Hypothalamus (tissue), 51 donors: ENCODE data around the gene YIPF3.
"Not testable (repeated sequence)": the region's sequence is repeated elsewhere in the genome, so short reads cannot be mapped to it uniquely, and the experiment has no call there.

Experiments
- DNase-seq, 51 donors: peaks; one replicate each; lab custom pipeline; 2025; lab: John Stamatoyannopoulos, UW

YIPF3 gene

DNA sequence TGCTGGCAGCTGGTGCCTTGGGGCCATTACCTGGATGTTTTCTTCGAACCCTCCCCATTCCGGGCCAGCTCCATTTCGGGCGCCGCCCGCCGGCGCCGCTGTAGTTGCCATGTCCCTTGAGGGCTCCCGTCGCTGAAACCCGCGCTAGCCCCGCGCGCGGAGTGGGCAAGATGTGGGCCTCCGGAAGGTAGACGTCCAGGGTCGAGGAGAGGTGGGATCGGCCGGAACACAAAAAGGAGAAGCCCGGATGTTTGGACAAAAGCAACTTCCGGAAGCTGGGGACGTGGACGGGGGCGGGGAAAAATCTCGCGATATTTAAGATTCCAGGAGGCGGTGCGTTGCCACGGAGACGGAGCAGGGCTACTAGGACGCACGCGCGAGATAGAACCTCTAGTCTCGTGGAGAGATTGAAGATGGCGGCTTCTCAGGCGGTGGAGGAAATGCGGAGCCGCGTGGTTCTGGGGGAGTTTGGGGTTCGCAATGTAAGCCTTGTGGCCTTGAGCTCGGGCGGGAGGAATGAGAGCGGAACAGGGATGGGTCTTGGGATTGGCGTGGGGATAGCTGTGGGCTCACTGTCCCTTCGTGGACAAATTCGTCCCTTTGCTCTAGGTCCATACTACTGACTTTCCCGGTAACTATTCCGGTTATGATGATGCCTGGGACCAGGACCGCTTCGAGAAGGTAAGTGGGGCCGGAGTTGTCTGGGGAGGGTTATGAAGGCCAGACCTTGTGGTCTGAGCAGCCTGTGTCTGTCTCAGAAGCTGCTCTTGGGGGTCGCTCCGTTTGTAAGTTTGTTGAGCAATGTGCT, at the start of gene YIPF3, which contains the start of gene POLR1C:
YIPF3 (minus strand) TSS at position 230 of the 808 bp plus-strand sequence; CDS start at position 111, 119 bp downstream.
POLR1C (plus strand) TSS at position 393 of the 808 bp plus-strand sequence; CDS start at position 414, 21 bp downstream.
- DNase-seq = peak; percentile 71 to 98 (median 94)

DNA sequence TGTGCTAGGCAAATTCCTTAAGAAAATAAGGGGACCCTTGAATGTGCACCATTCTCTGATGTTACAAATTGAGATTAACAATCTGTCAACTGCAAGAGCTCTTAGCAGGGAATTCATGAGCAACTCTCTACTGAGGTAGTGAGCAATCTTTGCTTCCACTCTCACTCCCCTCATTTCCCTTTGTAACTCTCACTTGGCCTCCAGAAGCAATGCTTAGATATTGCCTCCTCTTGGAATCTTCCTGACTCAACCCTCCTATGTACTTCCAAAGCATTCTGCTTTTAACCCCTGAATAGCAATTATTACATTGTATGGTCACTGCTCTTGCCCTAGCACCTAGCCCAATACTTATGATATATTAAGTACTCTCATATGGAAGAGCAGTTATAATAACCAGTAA, 42.6 kb upstream of the YIPF3 start:
- no peak for DNase-seq

DNA sequence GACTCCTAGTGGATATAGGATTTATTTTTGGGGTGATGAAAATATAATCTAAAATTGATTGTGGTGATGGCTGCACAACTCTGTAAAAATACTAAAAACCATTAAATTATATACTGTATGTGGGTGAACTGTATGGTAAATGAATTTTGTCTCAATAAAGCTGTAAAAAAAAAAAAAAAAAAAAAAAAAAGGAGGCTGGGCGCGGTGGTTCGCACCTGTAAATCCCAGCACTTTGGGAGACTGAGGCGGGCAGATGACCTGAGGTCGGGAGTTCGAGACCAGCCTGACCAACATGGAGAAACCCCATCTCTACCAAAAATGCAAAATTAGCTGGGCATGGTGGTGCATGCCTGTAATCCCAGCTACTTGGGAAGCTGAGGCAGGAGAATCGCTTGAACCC, 40.9 kb upstream of the YIPF3 start:
- DNase-seq = not testable (repeated sequence)

DNA sequence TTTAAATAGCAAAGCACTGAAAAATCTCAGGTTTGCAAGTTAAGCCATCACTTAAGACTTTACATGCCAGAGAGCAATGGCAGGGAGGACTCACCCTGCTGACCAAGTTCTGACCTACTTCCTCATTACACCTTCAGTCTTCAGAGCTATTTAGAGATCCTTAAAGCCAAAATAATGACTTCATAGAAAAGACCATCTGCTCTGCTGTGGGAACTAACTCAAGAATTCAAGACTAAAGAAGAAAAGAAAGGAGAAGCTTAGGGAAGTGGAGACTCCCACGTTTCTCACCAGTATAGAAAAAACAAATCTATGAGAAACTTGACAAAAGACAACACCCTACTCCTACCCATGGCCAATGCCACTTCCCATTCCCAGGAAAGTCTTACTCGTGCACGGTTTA, 30.5 kb upstream of the YIPF3 start:
- no peak for DNase-seq

DNA sequence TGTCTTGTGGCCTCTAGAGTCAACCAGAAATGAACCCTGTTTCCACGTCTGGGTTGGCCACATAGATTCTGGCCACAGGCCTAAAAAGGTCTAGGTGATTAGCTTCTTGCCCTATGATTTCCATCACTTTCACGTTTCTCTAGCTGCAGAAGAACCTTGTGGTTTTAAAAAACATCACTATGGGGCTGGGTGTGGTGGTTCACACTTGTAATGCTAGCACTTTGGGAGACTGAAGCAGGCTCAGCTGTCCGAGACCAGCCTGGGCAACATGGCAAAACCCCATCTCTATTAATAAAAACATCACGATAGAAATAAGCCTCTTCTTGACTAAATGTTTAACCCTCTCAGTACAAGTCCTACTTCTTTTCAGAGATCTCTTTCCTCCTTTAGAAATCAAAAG, 27.7 kb upstream of the YIPF3 start:
- DNase-seq = no peak

DNA sequence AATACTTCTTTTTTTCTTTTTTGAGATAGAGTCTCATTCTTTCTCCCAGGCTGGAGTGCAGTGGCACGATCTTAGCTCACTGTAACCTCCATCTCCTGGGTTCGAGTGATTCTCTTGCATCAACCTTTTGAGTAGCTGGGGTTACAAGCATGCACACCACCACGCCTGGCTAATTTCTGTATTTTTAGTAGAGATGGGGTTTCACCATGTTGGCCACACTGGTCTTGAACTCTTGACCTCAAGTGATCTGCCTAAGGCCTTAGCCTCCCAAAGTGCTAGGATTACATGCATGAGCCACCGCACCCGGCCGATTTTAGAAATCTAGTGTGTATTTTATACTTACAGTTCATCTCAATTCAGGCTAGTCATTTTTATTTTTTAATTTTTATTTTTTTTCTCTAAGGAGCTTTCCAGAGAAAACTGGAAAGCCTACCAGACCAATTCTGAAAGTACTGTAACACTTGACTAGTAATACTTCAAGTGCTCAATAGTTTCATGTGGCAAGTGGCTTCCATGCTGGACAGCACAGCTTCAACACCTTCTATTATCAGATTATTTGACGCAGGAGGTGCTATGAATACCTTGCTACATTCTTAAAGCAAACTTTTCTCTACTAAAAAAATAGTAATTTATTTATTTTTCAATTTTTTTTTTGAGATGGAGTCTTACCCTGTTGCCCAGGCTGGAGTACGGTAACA, 25.2 kb upstream of the YIPF3 start:
- no peak for DNase-seq

- DNase-seq = no peak
Measured at GRCh38 chr6:43540507-43540906, 23.8 kb upstream of the YIPF3 start.

GRCh38 chr6:43539409-43539808, 22.7 kb upstream of the YIPF3 start:
- DNase-seq = not testable (repeated sequence)

DNA sequence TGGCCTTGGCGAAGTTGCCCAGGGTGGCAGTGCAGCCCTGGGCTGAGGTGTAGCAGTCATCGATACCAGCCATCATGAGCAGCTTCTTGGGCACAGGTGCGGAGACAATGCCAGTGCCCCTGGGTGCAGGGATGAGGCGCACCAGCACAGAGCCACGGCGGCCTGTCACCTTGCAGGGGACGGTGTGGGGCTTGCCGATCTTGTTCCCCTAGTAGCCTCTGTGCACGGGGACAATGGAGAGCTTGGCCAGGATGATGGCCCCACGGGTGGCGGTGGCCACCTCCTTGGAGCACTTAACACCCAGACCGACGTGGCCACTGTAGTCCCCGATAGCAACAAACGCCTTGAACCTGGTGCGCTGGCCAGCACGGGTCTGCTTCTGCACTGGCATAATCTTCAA, 22.3 kb upstream of the YIPF3 start:
- not testable (repeated sequence) for DNase-seq

DNA sequence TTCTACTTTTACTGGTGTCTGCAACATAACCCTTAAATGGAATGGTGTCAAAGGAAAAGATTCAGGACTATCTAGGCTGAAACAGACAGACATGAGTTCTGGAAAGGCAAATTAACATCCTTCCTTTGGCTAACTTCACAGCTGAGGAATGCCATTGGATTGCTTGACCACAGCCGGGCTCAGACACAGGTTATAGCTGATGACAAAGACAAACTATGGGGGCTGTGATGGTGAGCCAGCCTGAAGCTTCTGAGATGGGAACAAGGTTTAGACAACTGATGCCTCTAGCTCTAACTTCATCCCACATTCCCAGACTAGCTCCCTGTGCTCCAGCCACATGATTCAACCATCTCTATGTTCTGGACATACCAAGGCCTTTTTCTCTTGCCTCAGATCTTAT, 15.5 kb upstream of the YIPF3 start:
- DNase-seq = no peak

DNA sequence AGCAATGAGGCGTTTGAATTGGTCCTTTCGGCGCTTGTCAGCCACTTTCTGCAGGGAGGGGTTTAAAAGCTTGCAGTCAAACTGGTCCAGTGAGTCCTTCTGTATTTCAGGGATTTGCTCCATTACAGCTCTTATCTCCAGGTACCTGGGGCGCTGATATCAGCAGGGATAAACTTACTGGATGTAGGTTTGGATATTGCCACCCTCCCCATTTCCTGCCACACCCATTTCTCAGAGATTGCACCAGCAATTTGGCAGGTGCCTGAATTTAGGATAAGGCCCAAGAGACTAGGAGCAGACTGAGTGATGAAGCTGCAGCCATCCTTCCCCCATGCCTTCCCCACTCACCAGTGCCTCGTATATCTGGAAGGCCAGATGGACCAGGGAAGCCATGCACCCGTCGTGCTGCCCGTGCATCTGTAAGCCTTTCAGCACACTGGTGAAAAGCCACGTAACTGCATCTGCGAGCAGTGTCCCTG, 7.8 kb upstream of the YIPF3 start:
- DNase-seq = no peak

DNA sequence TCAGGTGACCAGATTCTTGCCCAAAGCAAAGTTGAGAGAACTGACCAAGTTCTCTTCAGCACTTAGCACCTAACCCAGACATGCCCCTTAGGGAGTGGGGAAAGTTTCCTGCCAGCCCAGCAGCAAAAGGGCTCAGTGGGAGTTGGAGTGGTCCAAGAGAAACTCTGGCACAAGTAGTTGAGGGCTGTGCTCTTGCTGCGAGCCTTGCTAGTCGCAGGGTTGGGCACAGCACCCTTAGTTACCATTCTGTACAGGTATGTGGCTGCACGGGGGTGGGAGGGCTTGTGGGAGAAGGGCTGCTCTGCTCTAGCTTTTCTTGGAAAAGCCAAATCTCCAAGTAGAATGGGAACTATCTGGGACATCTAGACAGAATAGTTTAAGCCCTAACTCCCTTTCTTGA, 6.6 kb upstream of the YIPF3 start:
- no peak for DNase-seq

GRCh38 chr6:43522547-43523261, 6.0 kb upstream of the YIPF3 start:
- DNase-seq = no peak

DNA sequence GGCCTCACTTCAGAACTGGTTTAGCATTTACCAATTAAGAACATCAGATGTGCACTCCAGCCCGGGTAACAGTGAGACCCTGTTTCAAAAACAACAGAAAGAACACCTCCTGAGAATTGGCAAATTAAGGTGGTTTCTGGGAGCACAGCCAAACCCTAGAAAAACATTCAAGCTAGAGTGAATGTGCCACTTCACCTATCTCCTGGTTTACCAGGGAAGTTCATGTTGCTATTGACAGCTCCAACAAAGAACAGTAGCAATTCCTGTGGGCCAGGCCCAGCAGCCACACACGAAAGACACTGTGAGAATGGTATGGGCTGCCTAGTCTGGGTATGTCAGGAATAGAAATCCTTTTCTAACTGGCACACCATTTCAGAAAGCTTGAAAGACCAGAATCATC, 5.1 kb upstream of the YIPF3 start:
- DNase-seq = no peak

DNA sequence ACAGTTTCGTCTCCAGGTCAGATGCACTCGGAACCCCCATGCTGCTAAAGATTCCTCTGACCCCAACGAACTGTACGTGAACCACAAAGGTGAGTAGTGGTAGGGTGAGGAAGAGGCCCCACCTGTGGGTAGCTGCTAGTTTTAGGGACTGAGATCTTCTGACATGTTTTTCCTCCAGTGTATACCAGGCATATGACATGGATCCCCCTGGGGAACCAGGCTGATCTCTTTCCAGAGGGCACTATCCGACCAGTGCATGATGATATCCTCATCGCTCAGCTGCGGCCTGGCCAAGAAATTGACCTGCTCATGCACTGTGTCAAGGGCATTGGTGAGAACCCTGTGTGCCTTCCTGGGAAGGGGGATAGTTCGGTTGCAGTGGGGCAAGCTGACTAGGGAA, 3.4 kb upstream of the YIPF3 start:
- no peak for DNase-seq

- DNase-seq = no peak
Measured at GRCh38 chr6:43517505-43518357, 1.0 kb upstream of the YIPF3 start.

GRCh38 chr6:43516367-43516696, 394 bp downstream of the YIPF3 start:
- no peak for DNase-seq

DNA sequence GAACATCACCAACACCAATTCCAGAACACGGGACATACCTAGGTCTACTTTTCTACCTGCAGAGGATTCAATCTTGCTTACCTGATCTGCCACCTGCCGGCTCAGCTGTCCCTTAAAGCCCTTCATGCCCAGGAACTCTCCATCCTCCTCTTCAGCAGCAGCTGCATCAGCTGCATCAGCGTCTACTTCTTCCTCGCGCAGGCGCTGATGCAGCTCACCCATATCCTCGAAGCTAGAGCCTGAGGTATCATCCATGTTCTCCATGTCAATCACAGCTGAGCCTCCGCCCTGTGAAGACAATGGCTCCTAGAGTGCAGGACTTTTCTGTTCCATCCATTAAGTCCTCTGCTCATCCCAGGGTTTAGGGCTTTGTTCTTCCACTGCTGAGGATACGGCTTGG, 918 bp downstream of the YIPF3 start:
- DNase-seq = no peak

DNA sequence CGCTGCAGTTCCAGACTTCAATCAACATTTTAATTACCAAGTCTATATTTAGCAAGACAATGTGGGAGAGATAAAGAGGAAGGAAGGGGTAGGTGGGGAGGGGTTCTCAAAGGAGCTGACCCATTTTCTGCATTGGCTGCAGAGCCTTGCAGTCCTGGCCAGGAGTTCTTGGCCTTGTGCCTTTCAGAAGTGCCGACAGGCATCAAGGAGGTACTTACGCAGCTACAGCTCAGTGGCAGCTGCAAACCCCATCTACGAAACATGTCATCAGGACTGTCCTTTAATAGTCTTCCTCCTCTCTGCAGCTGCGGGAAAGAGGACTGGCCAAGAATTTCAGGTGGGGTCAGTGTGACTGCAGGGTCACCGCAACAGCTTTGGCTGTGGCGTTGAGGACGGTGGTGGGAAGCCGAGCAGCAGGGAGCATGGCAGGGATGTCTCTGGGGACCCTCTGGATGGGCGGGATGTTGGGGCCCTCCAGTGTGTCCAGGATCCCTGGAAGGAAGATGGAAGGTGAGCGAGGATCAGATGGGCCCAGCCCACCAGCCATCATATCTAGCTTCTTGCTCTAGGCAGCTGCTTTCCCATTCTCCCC, 4.8 kb downstream of the YIPF3 start:
- no peak for DNase-seq

DNA sequence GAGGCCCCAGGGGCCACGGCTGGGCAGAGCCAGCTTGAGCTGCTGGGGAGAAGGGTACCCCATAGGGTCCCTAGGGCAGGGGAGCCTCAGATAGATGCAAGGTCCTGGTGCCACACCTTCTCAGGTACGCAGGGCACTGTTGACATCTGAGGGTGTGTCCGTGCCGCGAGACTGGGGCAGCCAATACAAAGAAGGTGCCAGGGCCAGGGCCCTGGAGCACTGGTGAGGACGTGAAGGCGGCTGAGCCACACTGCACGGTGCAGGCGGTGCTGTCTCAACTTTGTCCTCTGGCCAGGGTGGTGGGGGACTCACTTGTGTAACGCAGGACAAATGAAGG, 5.9 kb downstream of the YIPF3 start:
- no peak for DNase-seq
